HepG2 (cell line): ENCODE measurements around the gene WDFY1. TPM values are rescaled to one million over a fixed set of nuclear protein-coding genes. Genes with fewer than 3 reads are reported as not detected.

Source experiments
- BORCS8-MEF2B ChIP-seq: sonication (generic); formaldehyde crosslinking; IDR thresholded peaks from 2 replicates; pipeline ENCODE4 v1.8.0; 2022; ENCODE audit warnings: mild to moderate bottlenecking, missing genetic modification reagents
- EED ChIP-seq: sonication (generic); formaldehyde crosslinking; IDR thresholded peaks from 2 replicates; pipeline ENCODE4 v1.5.0; 2020; ENCODE audit warnings: mild to moderate bottlenecking, missing genetic modification reagents
- EZH2 ChIP-seq: conservative IDR thresholded peaks from 2 replicates; pipeline ENCODE4 v1.6.1; 2012; ENCODE audit warnings: mild to moderate bottlenecking, low read depth, low read length, moderate library complexity
- FOSL2 ChIP-seq: sonication (generic); formaldehyde crosslinking; IDR thresholded peaks from 2 replicates; pipeline ENCODE4 v1.4.0; 2020; ENCODE audit warnings: missing genetic modification reagents
- FOXK2 ChIP-seq: fragments of 450-650 bp; IDR thresholded peaks from 2 replicates; pipeline ENCODE4 v1.6.1; 2016
- HDAC2 ChIP-seq: sonication (generic); formaldehyde crosslinking; IDR thresholded peaks from 2 replicates; pipeline ENCODE4 v1.4.0; 2020; ENCODE audit warnings: missing genetic modification reagents
- MEIS1 ChIP-seq: sonication (generic); formaldehyde crosslinking; IDR thresholded peaks from 2 replicates; pipeline ENCODE4 v1.9.0; 2021; ENCODE audit warnings: mild to moderate bottlenecking, missing genetic modification reagents, moderate library complexity, borderline replicate concordance
- REPIN1 ChIP-seq: sonication (generic); formaldehyde crosslinking; IDR thresholded peaks from 2 replicates; pipeline ENCODE4 v1.8.0; 2022; ENCODE audit warnings: missing genetic modification reagents, low read depth, mild to moderate bottlenecking, borderline replicate concordance
- SALL1 ChIP-seq: sonication (generic); formaldehyde crosslinking; IDR thresholded peaks from 2 replicates; pipeline ENCODE4 v1.8.0; 2022; ENCODE audit warnings: mild to moderate bottlenecking, missing genetic modification reagents
- TBX2 ChIP-seq: sonication (generic); formaldehyde crosslinking; IDR thresholded peaks from 2 replicates; pipeline ENCODE4 v1.5.0; 2020; ENCODE audit warnings: missing genetic modification reagents, mild to moderate bottlenecking, borderline replicate concordance
- TMF1 ChIP-seq: sonication (generic); formaldehyde crosslinking; IDR thresholded peaks from 2 replicates; pipeline ENCODE4 v1.8.1; 2022; ENCODE audit warnings: low read depth, missing genetic modification reagents
- ZNF143 ChIP-seq: sonication (generic); formaldehyde crosslinking; IDR thresholded peaks from 2 replicates; pipeline ENCODE4 v1.4.0; 2020; ENCODE audit warnings: missing genetic modification reagents
- ZNF234 ChIP-seq: sonication (generic); formaldehyde crosslinking; conservative IDR thresholded peaks from 2 replicates; pipeline ENCODE4 v1.5.1; 2020; ENCODE audit warnings: mild to moderate bottlenecking, missing genetic modification reagents
- ZNF367 ChIP-seq: sonication (generic); formaldehyde crosslinking; IDR thresholded peaks from 2 replicates; pipeline ENCODE4 v1.4.0; 2020; ENCODE audit warnings: missing genetic modification reagents, borderline replicate concordance
- ZNF510 ChIP-seq: sonication (generic); formaldehyde crosslinking; IDR thresholded peaks from 2 replicates; pipeline ENCODE4 v1.4.0; 2020; ENCODE audit warnings: low read depth, mild to moderate bottlenecking, missing genetic modification reagents
- ZSCAN31 ChIP-seq: sonication (generic); formaldehyde crosslinking; IDR thresholded peaks from 2 replicates; pipeline ENCODE4 v1.5.0; 2020; ENCODE audit warnings: low read depth, mild to moderate bottlenecking, missing genetic modification reagents
- polyA plus RNA-seq, 8 experiments: library from polyadenylated mRNA; depleted of rRNA in 3 of 8; stranded (reverse) in 7 of 8; unstranded in 1 of 8; fragments of >200 nt; fragmentation: Illumina TruSeq in 4 of 8; extraction: Trizol in 4 of 8; gene quantifications; 2 replicates each; pipeline versions ENCODE4 v1.2.1 to v1.2.3, GENCODE V29; 2011 to 2016; ENCODE audit warnings: low read depth in 4 of 8, missing spikeins in 1 of 8, mixed read lengths in 1 of 8; ENCODE audit not compliant: insufficient read depth in 1 of 8
- total RNA-seq, 5 experiments: library from RNA; depleted of rRNA; stranded (reverse); fragments of >200 nt; fragmentation: Illumina TruSeq; extraction: Trizol; gene quantifications; 2 replicates each; pipeline ENCODE4 v1.2.3, GENCODE V29; 2016; ENCODE audit warnings: low read depth in 1 of 5
- TF ChIP-seq, protein P1 (sequence below): sonication (generic); formaldehyde crosslinking; IDR thresholded peaks from 2 replicates; pipeline ENCODE4 v1.4.0; 2020; ENCODE audit warnings: missing genetic modification reagents
- TF ChIP-seq, protein P2 (sequence below): sonication (generic); formaldehyde crosslinking; IDR thresholded peaks from 2 replicates; pipeline ENCODE4 v1.9.0; 2021; ENCODE audit warnings: missing genetic modification reagents, mild to moderate bottlenecking, borderline replicate concordance
- TF ChIP-seq, protein P3 (sequence below): sonication (generic); formaldehyde crosslinking; IDR thresholded peaks from 2 replicates; pipeline ENCODE4 v1.9.0; 2021; ENCODE audit warnings: missing genetic modification reagents, borderline replicate concordance
- TF ChIP-seq, protein P4 (sequence below): sonication (generic); formaldehyde crosslinking; IDR thresholded peaks from 2 replicates; pipeline ENCODE4 v1.5.0; 2020; ENCODE audit warnings: missing genetic modification reagents, mild to moderate bottlenecking, borderline replicate concordance
- TF ChIP-seq, protein P5 (sequence below): IDR thresholded peaks from 2 replicates; pipeline ENCODE4 v1.6.1; 2016; ENCODE audit warnings: missing compliant biosample characterization, missing genetic modification reagents, borderline replicate concordance

Gene WDFY1
- total and polyA plus RNA-seq, 2 of the 13 experiments (the other 11 are each of a cell fraction or from before 2014, with no cell fraction given) = 77.0 to 78.4 TPM

DNA sequence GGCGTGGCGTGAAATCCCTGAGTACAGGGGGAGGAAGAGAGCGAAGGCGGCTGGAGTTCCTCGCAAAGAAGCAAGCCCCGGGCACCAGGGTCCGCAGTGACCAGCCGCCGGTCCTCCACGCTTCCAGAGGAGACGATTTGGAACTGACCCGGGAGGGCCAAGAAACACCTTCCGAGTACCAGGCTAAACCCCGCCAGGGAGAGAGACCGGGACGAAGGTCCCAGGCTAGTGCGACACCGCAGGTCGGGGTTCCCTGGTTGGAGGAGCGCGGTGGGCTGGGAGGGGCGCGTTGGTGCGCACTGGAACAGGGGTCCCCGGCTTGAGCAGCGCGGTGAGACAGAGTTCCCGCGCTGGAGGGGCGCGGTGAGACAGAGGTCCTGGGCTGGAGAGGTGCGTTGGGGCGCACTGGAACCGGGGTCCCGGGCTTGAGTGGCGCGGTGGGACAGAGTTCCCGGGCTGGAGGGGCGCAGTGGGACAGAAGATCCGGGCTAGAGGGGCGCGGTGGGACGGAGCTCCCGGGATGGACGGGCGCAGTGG is 901 bp downstream of the WDFY1 start (continued):
- TF ChIP-seq, protein P1, sequence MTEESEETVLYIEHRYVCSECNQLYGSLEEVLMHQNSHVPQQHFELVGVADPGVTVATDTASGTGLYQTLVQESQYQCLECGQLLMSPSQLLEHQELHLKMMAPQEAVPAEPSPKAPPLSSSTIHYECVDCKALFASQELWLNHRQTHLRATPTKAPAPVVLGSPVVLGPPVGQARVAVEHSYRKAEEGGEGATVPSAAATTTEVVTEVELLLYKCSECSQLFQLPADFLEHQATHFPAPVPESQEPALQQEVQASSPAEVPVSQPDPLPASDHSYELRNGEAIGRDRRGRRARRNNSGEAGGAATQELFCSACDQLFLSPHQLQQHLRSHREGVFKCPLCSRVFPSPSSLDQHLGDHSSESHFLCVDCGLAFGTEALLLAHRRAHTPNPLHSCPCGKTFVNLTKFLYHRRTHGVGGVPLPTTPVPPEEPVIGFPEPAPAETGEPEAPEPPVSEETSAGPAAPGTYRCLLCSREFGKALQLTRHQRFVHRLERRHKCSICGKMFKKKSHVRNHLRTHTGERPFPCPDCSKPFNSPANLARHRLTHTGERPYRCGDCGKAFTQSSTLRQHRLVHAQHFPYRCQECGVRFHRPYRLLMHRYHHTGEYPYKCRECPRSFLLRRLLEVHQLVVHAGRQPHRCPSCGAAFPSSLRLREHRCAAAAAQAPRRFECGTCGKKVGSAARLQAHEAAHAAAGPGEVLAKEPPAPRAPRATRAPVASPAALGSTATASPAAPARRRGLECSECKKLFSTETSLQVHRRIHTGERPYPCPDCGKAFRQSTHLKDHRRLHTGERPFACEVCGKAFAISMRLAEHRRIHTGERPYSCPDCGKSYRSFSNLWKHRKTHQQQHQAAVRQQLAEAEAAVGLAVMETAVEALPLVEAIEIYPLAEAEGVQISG = no peak
- TF ChIP-seq, protein P2, sequence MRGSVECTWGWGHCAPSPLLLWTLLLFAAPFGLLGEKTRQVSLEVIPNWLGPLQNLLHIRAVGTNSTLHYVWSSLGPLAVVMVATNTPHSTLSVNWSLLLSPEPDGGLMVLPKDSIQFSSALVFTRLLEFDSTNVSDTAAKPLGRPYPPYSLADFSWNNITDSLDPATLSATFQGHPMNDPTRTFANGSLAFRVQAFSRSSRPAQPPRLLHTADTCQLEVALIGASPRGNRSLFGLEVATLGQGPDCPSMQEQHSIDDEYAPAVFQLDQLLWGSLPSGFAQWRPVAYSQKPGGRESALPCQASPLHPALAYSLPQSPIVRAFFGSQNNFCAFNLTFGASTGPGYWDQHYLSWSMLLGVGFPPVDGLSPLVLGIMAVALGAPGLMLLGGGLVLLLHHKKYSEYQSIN (CRISPR knock-in tag) = no peak
- TF ChIP-seq ZNF143 (CRISPR knock-in tag) (no peak), SALL1 (CRISPR knock-in tag) (peak; percentile 67), HDAC2 (CRISPR knock-in tag) (peak; percentile 64; the same call in 1 of the 2 replicates), ZSCAN31 (no peak), MEIS1 (CRISPR knock-in tag) (0 out of 2 replicates have a peak, but pooled peaks have one; percentile 13), ZNF367 (CRISPR knock-in tag) (no peak), FOXK2 (no peak), EED (CRISPR knock-in tag) (no peak), ZNF234 (CRISPR knock-in tag) (peak; percentile 77; the same call in 1 of the 2 replicates), ZNF510 (CRISPR knock-in tag) (no peak), BORCS8-MEF2B (peak; percentile 32; the same call in 1 of the 2 replicates), TMF1 (CRISPR knock-in tag) (peak; percentile 16; the same call in 1 of the 2 replicates), EZH2 (no peak), FOSL2 (CRISPR knock-in tag) (peak; percentile 34; the same call in 1 of the 2 replicates), REPIN1 (CRISPR knock-in tag) (peak; percentile 39; the same call in 1 of the 2 replicates), TBX2 (CRISPR knock-in tag) (no peak)
- TF ChIP-seq, protein P3, sequence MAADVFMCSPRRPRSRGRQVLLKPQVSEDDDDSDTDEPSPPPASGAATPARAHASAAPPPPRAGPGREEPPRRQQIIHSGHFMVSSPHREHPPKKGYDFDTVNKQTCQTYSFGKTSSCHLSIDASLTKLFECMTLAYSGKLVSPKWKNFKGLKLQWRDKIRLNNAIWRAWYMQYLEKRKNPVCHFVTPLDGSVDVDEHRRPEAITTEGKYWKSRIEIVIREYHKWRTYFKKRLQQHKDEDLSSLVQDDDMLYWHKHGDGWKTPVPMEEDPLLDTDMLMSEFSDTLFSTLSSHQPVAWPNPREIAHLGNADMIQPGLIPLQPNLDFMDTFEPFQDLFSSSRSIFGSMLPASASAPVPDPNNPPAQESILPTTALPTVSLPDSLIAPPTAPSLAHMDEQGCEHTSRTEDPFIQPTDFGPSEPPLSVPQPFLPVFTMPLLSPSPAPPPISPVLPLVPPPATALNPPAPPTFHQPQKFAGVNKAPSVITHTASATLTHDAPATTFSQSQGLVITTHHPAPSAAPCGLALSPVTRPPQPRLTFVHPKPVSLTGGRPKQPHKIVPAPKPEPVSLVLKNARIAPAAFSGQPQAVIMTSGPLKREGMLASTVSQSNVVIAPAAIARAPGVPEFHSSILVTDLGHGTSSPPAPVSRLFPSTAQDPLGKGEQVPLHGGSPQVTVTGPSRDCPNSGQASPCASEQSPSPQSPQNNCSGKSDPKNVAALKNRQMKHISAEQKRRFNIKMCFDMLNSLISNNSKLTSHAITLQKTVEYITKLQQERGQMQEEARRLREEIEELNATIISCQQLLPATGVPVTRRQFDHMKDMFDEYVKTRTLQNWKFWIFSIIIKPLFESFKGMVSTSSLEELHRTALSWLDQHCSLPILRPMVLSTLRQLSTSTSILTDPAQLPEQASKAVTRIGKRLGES (CRISPR knock-in tag) = no peak
- TF ChIP-seq, protein P4, sequence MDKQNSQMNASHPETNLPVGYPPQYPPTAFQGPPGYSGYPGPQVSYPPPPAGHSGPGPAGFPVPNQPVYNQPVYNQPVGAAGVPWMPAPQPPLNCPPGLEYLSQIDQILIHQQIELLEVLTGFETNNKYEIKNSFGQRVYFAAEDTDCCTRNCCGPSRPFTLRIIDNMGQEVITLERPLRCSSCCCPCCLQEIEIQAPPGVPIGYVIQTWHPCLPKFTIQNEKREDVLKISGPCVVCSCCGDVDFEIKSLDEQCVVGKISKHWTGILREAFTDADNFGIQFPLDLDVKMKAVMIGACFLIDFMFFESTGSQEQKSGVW (CRISPR knock-in tag) = no peak
- TF ChIP-seq, protein P5, sequence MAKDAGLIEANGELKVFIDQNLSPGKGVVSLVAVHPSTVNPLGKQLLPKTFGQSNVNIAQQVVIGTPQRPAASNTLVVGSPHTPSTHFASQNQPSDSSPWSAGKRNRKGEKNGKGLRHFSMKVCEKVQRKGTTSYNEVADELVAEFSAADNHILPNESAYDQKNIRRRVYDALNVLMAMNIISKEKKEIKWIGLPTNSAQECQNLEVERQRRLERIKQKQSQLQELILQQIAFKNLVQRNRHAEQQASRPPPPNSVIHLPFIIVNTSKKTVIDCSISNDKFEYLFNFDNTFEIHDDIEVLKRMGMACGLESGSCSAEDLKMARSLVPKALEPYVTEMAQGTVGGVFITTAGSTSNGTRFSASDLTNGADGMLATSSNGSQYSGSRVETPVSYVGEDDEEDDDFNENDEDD (CRISPR knock-in tag) = peak; percentile 62; the same call in 1 of the 2 replicates
